T-helper 1 cell (primary cell): ENCODE results near the gene TTC33.
"Not testable (repeated sequence)": the region's sequence is repeated elsewhere in the genome, so short reads cannot be mapped to it uniquely, and the experiment has no call there.

Experiments
- DNase-seq, 5 donors: peaks; one replicate each; pipeline ENCODE4 v3.0.0-alpha.2; 2012 to 2020

The TTC33 gene

GRCh38 chr5:40651201-40651600 lies 104.6 kb downstream of the TTC33 start:
- no peak for DNase-seq

- peak in 1 of 5 donors; percentile 33 for DNase-seq
These were observed 106.2 kb downstream of the TTC33 start for GRCh38 chr5:40649463-40650030.

GRCh38 chr5:40648150-40648549 lies 107.6 kb downstream of the TTC33 start:
- DNase-seq, result no peak

GRCh38 chr5:40646266-40646665 lies 109.5 kb downstream of the TTC33 start:
- no peak for DNase-seq

- DNase-seq, result not testable (repeated sequence)
These were observed 116.2 kb downstream of the TTC33 start for GRCh38 chr5:40639531-40639930.

- no peak for DNase-seq
These were observed 121.2 kb downstream of the TTC33 start for GRCh38 chr5:40634593-40634992.

DNA sequence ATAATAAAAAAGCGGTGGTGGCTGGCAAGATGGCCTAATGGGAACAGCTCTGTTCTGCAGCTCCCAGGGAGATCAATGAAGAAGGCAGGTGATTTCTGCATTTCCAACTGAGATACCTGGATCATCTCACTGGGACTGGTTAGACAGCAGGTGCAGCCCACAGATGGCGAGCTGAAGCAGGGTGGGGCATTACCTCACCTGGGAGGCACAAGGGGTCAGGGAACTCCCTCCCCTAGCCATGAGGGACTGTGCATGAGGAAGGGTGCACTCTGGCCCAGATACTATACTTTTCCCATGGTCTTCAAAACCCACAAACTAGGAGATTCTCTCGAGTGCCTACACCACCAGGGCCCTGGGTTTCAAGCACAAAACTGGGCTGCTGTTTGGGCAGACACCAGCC lies 121.6 kb downstream of the TTC33 start:
- DNase-seq, result no peak

DNA sequence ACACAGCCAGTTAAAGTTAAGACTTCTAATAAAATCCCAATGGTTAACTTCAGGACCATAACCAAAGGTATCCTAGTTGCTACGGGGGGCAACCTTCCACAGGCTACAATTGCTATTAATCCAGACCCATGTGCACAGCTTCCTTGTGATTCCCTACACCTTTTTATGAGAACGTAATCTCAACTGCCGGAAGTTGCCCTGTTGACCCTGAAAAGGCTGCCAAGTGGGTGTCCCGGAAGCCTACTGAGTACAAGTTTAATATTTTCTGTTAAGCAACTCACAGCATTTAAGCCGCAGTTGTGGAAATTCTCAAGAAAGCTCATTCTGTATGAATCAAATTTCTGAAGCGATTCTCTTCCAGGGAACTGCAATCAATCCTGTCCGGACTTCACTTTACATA lies 124.5 kb downstream of the TTC33 start:
- no peak for DNase-seq

DNA sequence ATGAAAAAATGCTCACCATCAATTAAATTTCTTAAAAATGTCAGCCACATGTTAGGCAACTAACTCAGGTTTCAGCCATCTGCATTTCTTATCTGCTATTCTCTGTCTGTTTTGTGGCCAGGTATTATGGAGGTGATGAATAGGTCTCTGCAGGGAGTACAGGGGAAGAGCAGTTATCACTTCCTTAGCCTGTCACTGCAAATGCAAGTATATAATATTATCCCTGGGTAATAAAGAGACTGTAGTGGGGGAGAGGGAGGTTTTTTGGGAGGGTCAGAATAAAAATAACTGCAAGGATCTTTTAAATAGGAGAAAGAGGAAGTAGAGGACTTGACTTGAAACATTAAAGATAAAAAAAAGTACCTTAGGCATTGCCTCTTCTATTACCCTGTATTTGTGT lies 125.6 kb downstream of the TTC33 start:
- DNase-seq, result no peak

- no peak for DNase-seq
These were observed 127.4 kb downstream of the TTC33 start for GRCh38 chr5:40628407-40628806.

GRCh38 chr5:40627706-40628105 lies 128.1 kb downstream of the TTC33 start:
- DNase-seq, result no peak

DNA sequence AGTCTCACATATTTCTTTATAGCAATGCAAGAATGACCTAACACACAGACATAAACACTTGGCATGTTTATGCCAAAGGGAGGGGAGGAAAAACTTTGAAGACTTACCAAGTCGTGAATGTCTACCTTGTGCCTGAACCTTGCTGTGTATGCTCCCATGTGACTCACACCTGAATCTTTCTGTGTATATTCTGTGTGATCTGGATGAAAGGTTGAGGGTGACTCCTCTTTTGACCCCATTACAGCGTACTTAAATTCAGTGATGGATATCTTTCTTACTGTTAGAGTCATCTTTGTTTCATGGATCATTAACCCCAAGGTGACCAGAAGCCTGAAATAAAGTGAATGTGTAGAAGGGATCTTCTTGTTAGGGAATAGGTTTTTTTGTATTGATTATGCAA lies 129.0 kb downstream of the TTC33 start:
- DNase-seq, result no peak

DNA sequence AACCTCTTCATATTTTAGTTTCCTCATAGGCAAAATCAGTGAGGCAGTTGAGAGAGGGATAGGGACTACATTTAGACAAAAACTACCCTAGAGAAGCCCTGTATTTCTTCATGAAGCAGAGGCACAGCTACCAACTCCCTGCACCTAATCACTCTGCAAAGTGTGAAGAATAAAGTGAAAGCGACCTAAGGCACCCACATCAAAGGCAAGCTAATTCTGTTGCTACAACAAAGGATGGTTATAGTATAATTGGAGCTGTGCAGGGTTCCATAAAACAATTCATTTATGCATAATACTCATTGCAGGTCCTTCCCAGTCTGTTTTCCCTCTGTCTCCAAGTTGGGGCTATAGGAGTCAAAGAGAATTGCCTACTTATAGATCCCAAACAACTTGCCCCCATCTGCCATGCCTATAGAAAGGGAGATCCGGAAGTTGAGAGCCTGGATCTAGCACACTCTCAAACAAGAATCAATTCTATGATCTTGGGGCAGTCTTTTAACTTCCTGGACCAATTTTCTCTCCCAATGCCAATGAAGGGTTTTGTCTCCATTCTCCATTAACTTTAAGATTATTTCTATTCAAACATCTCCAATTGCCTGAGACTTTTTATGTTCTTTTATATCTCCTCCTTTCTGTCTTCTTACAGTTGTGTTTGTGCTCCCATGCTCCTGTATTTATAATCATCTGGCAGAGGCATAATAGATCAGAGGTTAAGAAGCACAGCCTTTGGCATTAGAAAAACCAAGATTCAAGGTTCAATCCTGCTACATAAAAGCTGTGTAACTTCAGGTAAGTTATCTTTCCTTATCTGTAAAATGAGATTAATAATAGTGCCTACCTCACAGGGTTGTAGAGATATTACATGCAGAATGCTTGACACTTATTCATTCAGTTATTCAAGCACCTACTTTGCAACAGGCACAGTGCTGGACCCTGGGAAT lies 132.0 kb downstream of the TTC33 start:
- DNase-seq, result peak in 3 of 5 donors; percentile 6 to 35 (median 28)

GRCh38 chr5:40622463-40623252 lies 133.1 kb downstream of the TTC33 start:
- DNase-seq, result no peak

DNA sequence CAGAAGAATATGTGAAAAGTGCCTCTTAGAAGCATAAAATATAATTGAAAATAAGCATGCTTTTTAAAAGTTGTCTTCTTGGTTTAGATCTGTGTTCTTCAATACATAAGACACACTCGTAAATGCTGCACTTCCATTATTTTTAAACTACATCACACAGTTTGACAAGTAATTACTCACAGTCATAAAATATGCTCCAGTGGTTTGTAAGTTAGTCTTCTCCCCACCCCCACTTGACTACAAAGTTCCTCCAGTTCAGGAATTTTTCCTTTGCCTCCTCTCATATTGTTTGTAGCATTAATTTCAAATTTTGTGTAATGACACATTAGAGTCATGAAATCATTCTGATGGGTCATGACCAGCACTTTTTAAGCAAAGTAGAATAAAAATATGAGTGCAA lies 136.3 kb downstream of the TTC33 start:
- DNase-seq, result no peak

DNA sequence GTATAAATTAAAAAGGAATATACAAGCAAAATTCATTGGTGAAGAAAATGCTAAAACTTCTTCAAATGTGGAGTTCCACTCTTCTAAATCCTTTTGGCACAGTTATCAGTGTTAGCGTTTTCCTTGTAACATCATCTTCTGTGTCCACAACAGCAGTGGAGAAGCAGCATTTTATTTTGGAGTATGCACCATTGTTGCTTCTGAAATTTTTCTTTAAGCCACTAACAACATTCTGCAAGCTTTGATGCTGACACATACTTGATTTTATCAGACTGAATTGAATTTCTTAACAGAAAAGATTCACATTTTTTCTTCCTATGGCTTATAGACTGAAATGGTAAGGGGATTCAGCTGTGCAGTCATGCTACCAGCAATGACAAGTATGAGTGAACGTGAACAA lies 136.8 kb downstream of the TTC33 start:
- no peak for DNase-seq

DNA sequence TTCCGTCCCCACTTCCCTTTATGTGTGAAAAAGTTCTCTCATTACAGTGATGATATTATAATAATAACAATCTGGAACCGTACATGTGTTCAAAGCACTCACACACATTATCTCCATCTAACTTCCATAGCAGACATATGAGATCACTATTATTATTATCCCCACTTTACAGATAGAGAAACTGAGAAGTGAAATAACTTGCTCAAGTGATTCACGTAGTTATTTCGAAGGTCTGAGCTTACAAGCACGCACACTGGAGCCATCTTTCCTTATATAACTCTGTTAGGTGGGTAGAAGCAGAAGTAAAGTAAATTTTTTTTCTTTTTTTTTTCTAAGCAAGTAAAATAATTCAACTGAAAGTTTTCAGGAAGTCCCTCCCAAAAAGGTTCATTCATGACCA lies 139.0 kb downstream of the TTC33 start:
- no peak for DNase-seq

DNA sequence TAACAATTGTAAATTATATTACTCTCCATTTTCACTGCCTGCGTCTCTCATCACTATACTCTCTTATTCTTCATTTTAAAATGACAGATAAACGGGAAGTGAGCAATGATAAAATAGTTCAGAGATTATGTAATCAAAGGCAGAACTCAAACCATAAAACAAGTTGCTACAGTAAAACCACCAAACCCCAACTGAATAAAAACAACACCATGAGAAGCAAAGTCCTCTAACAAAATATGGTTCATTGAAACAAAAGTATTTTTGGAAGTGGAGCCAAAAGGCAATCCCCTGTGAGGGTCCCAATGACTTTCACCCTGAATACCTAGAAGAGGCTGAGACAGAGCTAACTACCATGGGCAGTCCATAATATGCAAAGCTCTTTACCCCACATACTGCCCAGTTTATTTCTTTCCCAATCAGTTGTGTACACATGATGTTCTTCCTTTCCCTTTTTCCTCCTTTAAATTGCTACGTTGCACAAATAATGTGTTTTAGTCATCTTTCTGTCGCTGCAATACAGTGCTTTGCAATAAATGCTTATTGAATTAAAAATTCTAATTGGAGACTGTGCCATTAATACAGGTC lies 140.1 kb downstream of the TTC33 start:
- no peak for DNase-seq

DNA sequence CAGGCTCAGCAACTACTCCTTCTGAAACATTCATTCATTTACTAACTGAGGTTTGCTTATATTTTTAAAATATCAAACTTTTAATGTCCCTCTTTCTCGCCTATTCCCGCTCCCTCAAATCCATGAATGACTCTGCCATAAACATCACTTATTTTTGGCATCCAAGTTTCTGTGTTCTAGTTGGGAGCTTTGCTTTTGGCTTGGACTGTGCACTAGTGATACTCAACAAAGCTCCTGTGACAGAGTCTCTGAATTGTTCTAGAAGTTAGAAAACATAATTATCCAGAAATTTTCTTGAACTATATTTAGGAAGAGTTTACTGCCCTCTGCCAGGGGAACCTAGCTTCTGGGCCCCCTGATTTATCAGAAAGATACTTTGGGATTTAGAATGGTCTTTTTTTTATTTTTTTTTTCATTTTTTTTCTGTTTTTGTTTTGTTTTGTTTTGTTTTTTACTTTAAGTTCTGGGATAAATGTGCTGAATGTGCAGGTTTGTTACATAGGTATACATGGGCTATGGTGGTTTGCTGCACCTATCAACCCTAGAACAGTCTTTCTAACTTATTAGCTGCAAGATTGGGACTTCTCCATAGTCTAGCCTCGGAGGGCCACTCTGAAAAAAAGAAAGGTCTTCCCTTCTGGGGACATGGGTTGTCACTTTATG lies 140.7 kb downstream of the TTC33 start:
- DNase-seq, result no peak

- DNase-seq, result no peak
These were observed 141.3 kb downstream of the TTC33 start for GRCh38 chr5:40614466-40614865.

DNA sequence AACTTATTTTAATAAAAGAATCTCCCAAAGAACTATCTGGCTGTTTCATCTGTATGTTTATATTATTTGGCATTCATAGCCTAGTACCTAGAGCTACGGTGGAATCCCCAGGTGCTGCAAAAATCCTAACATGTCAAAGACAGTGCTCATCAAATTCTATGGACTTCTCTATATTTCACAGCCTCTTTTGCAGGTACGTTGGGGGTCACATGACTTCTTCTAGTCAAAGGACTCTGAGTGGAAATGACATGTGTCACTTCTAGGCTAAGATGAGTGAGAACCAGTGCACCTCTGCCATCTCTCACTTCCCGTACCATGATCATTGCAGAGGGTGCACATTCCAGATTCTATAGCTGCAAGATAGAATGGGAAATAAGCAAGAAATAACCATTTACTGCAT lies 148.6 kb downstream of the TTC33 start:
- no peak for DNase-seq

- DNase-seq, result no peak
These were observed 149.5 kb downstream of the TTC33 start for GRCh38 chr5:40606077-40606765.
